GM18907 (cell line): ENCODE data around the gene IL1B.
"Not testable (repeated sequence)": the region's sequence is repeated elsewhere in the genome, so short reads cannot be mapped to it uniquely, and the experiment has no call there.

Experiments used
- ATAC-seq: cut with Tn5 transposase; IDR thresholded peaks from one replicate; pipeline ENCODE4 v1.9.1; 2021; ENCODE audit warnings: mild to moderate bottlenecking, moderate library complexity; ENCODE audit not compliant: unreplicated experiment

IL1B gene

GRCh38 chr2:112850588-112850987, 14.0 kb upstream of the IL1B start:
- no peak for ATAC-seq

DNA sequence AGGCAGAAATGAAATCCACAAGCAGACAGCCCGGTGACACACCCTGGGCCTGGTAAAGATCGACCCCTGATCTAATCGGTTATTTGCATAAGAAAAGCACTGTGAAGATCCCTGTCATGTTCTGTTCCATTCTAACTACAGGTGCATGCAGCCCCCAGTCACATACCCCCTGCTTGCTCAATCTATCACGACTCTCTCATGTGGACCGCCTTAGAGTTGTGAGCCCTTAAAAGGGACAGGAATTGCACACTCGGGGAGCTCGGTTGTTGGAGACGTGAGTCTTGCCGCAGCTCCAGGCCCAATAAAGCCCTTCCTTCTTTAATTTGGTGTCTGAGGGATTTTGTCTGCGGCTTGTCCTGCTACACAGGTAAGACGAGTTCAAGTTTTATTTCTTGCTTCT, 13.4 kb upstream of the IL1B start:
- ATAC-seq = no peak

GRCh38 chr2:112848833-112849232, 12.3 kb upstream of the IL1B start:
- no peak for ATAC-seq

DNA sequence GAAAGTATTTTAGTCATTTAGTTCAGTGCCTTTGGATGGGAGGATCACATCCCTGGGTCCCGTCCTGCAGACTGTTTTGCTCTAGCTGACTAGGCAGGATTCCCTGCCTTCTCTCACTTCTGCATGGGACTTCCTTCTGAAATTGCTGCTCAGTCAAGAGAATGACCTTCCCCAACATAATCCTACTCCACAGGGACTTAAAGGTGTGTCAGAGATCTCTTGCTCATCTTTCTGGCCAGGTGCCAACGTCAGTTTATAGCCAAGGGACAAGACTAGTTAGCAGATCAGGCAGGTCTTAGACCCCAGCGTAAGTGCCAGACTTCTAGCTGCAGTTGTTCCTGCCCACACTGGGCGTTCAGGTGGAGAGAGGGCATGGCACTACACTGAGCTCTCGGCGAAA, 9.5 kb upstream of the IL1B start:
- ATAC-seq = no peak

GRCh38 chr2:112843836-112844235, 7.3 kb upstream of the IL1B start:
- ATAC-seq = no peak

DNA sequence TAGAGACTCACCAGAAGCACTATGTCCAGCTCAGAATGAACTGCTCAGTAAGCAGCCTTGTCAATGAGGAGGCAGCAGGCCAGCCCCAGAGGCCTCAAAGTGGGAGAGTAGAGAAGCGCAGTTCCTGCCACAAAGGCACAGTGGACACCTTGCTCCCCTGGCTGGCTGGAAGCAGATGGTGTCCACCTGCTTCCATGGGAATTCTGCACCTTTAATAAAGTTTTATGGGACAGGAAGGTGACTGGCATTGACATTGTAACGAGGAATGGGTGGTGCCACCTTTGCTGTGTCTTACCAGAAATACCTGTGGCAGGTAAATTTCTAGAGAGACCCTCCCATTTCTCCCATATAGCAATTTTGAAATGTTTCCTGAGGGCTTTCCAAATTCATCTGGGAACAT, 6.7 kb upstream of the IL1B start:
- ATAC-seq = no peak

DNA sequence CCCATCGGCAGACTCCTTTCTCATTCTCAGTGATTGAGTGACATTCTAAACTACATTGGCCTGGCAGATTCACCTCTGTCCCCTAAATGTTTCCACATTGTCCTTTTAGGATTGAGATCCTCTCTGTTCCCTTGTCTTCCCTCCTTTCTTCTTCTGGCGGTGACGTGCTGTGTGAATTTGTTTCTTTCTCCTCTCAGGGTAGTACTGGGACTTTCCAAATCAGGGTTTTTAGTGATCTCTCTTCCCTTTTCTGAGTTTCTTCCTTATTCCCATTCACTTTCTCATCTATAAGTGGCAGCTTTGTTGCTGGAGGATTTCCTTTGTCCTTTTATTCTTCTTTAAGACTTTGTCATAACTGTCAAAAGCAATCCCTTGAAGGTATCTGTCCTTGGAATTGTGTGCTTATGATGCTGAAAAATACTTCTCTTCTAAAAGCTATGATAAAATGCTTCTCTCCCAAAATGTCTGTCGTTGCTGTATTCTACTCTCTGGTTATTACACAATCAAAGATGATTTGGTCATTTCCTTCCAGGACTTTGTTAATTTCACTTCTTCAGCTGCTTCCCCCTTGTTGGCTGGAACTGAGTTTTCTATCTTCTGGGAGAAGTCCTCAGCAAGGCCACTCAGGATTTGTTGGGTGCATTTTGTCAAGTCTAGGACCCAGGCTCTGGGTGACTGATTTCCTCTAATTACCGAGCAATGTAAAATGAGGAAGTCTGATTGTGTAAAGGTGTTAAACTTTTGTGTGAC, 4.9 kb upstream of the IL1B start:
- ATAC-seq = no peak

- ATAC-seq = no peak
Observed at GRCh38 chr2:112840068-112840445, 3.5 kb upstream of the IL1B start.

GRCh38 chr2:112839407-112840067, 3.0 kb upstream of the IL1B start:
- ATAC-seq = no peak

DNA sequence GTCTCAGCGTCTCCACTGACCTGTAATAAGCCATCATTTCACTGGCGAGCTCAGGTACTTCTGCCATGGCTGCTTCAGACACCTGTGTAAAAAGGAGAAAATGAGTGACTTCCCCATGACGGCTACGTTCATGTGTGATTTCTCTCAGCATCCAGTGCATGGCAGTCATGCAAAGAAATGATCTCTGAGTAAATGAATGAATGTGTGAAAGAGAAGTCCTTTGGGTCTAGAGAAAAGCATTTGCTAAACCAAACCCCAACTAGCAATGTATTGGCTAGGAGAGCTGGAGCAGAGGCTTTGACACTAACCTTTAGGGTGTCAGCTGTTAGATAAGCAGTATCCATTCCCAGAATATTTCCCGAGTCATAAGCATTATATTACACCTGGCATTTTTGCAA, 417 bp downstream of the IL1B start:
- no peak for ATAC-seq

- ATAC-seq = no peak
Observed at GRCh38 chr2:112835536-112836162, 930 bp downstream of the IL1B start.

DNA sequence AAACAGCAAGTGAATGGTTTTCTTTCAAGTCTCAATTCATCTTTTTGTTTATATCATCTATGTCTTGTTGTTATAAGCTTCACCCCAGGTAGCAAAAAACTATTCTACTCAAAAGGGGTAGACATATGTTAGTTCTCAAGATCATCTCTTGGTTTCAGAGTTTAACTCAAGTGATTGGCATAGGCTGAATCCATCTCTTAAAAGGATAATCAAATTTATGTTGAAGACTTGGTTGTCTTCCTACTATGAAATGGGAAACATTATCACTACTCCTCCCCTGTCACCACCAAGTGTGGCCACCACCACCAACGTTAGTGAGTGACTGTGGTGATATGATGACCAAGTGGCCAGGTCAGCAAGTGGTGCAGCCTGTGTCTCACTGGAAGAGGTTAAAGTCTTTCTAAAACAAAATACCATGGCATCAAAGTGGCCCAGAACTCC, 1.5 kb downstream of the IL1B start:
- no peak for ATAC-seq

- ATAC-seq = no peak
Observed at GRCh38 chr2:112834396-112835037, 2.1 kb downstream of the IL1B start.

DNA sequence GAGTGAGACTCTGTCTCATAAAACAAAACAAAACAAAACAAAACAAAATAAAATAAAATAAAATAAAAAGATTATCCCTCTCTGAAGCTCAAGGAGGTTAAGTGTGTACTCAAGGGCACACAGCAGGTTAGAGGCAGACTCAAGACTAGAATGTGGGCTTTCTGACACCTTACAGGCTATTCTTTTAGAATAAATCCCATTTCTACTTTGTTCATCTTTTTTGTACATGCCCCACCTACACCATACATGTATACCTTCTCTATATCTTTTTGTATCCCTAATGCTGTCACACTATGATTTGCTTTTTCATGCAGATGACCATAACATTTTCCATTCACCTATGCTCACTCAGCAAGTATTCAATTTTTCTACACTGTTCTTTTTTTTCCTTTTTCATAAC, 2.6 kb downstream of the IL1B start:
- ATAC-seq = no peak

DNA sequence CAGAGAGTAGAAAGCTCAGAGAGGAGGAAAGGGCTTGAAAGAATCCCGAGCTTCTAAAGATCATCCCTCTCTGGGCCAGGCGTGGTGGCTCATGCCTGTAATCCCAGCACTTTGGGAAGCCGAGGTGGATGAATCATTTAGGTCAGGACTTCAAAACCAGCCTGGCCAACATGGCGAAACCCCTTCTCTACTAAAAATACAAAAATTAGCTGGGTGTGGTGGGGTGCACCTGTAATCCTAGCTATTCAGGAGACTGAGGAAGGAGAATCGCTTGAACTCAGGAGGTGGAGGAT, 3.0 kb downstream of the IL1B start:
- ATAC-seq = not testable (repeated sequence)

DNA sequence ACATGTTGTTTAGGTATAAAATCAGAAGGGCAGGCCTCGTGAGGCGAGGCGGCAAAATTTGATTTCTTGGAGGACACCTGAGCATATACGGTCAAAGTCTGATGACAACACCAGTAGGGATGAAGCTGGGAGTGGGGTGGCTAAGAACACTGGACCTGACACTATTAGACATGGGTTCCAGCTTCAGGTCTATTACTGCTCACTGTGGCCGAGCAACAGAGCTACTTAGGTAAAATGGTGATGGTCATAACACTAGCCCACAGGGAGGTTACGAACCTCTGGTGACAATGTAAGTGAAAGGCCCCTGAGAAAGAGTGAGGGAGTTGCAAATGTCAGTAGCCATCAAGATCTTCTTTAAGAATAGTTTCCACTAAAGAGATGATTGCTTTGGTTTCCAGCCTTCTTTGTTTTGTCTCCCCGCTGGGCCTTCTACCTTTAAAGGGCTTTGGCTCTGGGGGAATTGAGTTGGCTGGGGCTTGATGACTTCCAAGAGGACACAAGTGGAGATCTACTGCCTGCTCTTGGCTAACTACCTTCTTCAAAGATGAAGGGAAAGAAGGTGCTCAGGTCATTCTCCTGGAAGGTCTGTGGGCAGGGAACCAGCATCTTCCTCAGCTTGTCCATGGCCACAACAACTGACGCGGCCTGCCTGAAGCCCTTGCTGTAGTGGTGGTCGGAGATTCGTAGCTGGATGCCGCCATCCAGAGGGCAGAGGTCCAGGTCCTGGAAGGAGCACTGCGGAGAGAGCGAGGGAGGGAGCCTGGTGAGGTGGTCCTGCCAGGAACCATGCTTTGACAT, 3.5 kb downstream of the IL1B start:
- no peak for ATAC-seq

DNA sequence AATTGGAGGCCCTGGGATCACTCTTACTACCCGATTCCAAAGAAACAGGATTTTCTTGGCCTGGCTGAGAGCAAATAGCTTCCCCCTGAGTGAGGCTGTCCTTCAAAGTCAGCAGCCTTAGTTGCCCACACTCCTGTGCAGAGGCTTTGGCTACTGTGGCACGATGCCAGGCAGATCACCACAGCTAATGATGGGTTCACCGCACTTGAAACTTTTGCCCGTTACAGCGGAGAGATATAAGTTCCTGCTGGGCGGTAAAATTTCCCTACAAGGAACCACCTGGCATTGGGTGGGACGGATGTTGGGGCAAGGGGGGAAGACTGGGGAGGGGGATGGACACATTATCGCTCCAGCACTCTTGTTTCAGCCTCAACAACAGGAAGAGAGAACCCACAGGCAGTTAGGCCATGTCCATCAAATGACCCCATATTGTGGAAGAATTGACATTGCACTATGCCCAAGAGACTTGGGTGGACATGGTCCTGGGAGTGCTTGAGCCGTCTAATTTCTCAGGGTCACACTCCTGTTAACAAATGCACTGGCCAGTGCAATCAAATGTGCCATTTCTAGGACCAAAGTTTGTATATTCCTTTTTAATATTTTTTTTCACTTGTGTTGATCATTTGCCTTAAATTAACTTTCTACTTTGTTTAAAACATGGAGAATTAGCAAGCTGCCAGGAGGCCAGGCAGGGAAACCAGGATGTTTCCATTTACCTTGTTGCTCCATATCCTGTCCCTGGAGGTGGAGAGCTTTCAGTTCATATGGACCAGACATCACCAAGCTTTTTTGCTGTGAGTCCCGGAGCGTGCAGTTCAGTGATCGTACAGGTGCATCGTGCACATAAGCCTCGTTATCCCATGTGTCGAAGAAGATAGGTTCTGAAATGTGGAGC, 4.4 kb downstream of the IL1B start:
- ATAC-seq = no peak

GRCh38 chr2:112831513-112831845, 5.1 kb downstream of the IL1B start:
- no peak for ATAC-seq

- no peak for ATAC-seq
Observed at GRCh38 chr2:112830682-112831512, 5.7 kb downstream of the IL1B start.
